Natural killer cell (primary cell): ENCODE measurements around the gene SPATA24. TPM values are rescaled to one million over a fixed set of nuclear protein-coding genes. Genes with fewer than 3 reads are reported as not detected.

Experiments
- ATAC-seq, 3 donors: fragments of 150-1000 bp in 2 of 3; fragments of 200-7000 bp in 1 of 3; cut with Tn5 transposase; 1 replicate in 1 of 3; 2 replicates in 2 of 3; pipeline ENCODE4 v1.10.0; 2021; ENCODE audit warnings: mild to moderate bottlenecking in 2 of 3, moderate library complexity in 2 of 3
- DNase-seq, 2 donors: peaks; one replicate each; pipeline versions ENCODE4 v3.0.0 to v3.0.0-alpha.2; 2013 to 2021; ENCODE audit warnings: mixed read lengths in 1 of 2
- H3K27ac ChIP-seq: one replicate; pipeline ENCODE4 v1.5.1; 2013; ENCODE audit warnings: mild to moderate bottlenecking, low read length
- H3K27me3 ChIP-seq: one replicate; pipeline ENCODE4 v1.6.1; 2013; ENCODE audit warnings: low read length; ENCODE audit not compliant: control insufficient read depth, insufficient read depth
- H3K36me3 ChIP-seq: one replicate; pipeline ENCODE4 v1.6.1; 2013; ENCODE audit warnings: low read length; ENCODE audit not compliant: control insufficient read depth, insufficient read depth
- H3K4me1 ChIP-seq: one replicate; pipeline ENCODE4 v1.6.1; 2013; ENCODE audit warnings: low read length; ENCODE audit not compliant: control insufficient read depth, insufficient read depth
- H3K4me3 ChIP-seq: one replicate; pipeline ENCODE4 v1.5.1; 2013; ENCODE audit warnings: low read length
- H3K9me3 ChIP-seq: one replicate; pipeline ENCODE4 v1.6.1; 2013; ENCODE audit warnings: low read length; ENCODE audit not compliant: control insufficient read depth, insufficient read depth
- H3K27ac Mint-ChIP-seq, 2 donors: one replicate each; pipeline ENCODE4 v1.8.0; 2022; ENCODE audit warnings: mild to moderate bottlenecking in 2 of 2, mixed read lengths in 2 of 2, moderate library complexity in 1 of 2
- H3K27me3 Mint-ChIP-seq, 2 donors: one replicate each; pipeline ENCODE4 v1.8.0; 2022; ENCODE audit warnings: low read depth in 2 of 2, mixed read lengths in 2 of 2
- H3K36me3 Mint-ChIP-seq: one replicate; pipeline ENCODE4 v1.8.0; 2022; ENCODE audit warnings: mixed read lengths
- H3K4me1 Mint-ChIP-seq, 2 donors: one replicate each; pipeline ENCODE4 v1.8.0; 2022; ENCODE audit warnings: mixed read lengths in 2 of 2
- H3K4me3 Mint-ChIP-seq: one replicate; pipeline ENCODE4 v1.8.0; 2022; ENCODE audit warnings: mild to moderate bottlenecking, moderate library complexity, mixed read lengths
- H3K9me3 Mint-ChIP-seq, 2 donors: one replicate each; pipeline ENCODE4 v1.8.0; 2022; ENCODE audit warnings: mixed read lengths in 2 of 2
- WGBS: methylation state at CpG from one replicate; pipeline ENCODE4 v1.1.7; 2013; ENCODE audit warnings: missing lambda C conversion rate; ENCODE audit not compliant: insufficient coverage; 5-methylcytosine and 5-hydroxymethylcytosine counted together
- intact Hi-C: fragments of 100-400 bp; cut with micrococcal nuclease; formaldehyde crosslinking; loops from one replicate; pipeline ENCODE4 v1.14.2; 2022
- total RNA-seq, 4 donors: library from RNA; stranded (reverse); fragments of 120-200 nt in 1 of 4; gene quantifications; one replicate each; pipeline versions ENCODE4 v1.2.3 to v1.2.4, GENCODE V29; 2013 to 2022
- TF ChIP-seq, protein P1 (sequence below): fragments of 200-600 bp; IDR thresholded peaks from one replicate; pipeline ENCODE4 v1.8.0; 2022; ENCODE audit warnings: antibody characterized with exemption

Gene SPATA24
- total RNA-seq: 1 to 10 TPM; 1.6 to 2.9 (median 2.7) TPM
- 4.0 TPM for total RNA-seq (2013)

DNA sequence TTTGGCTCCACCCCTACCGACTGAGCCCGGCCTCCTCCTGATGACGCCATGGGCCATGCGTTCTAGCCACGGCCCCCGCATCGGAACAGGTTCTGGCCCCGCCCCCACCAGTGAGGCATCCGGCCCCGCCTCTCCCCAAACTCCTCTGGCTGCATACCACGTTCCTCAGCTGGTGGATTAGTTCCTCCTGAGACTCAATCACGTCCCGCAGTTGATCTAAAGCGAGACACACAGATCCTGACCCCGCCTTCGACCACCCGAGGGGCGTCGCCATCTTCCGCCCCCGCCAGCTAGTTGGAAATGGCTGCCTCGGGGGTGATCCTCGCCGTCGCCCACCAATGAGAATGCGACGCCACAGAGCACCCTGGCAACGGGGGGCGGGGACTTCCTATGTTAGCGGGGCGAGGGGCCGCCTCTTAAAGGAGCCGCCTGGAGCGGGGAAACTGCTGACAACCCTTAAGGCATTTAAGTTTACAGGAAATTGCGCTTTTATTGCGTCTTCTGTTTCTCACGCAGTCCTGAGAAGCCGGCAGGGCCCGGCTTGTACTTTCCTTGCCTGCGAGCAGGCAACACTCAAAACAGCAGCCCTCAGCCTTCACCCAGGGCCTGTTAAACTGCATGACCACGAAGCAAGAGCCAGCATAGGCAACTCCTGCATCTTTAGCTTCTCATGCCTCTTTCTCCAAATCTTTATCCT lies at the start of gene SPATA24:
Gene SPATA24 (minus strand): TSS at position 303 of the 697 bp plus-strand sequence. CDS start 29 bp downstream, at position 274.
- H3K27me3 Mint-ChIP-seq: no peaks in the 10 kb centered on the region
- DNase-seq (peak; percentile 96 to 98), ATAC-seq (peak; percentile 92 to 97 (median 92))
- Histone ChIP-seq H3K36me3 (no peaks in the 10 kb centered on the region), H3K9me3 (no peaks in the 10 kb centered on the region), H3K4me1 (peaks cover 25% of the 10 kb centered on the region), H3K4me3 (peak within 1 kb of the TSS; percentile 61), H3K27me3 (no peaks in the 10 kb centered on the region), H3K27ac (peak within 1 kb of the TSS; percentile 89)
- intact Hi-C loops: loop anchor here (5.0 kb wide), 1 partner anchor 53 kb away; no protein-coding TSS in a partner anchor
- no peaks in the 10 kb centered on the region for H3K9me3 Mint-ChIP-seq
- peak within 1 kb of the TSS; percentile 94 to 99 for H3K27ac Mint-ChIP-seq
- no peaks in the 10 kb centered on the region for H3K36me3 Mint-ChIP-seq
- under 1% methylated on average over 41 of the region's 41 CpGs for WGBS
- peaks cover 28 to 30% of the 10 kb centered on the region in 2 donors for H3K4me1 Mint-ChIP-seq
- TF ChIP-seq, protein P1, sequence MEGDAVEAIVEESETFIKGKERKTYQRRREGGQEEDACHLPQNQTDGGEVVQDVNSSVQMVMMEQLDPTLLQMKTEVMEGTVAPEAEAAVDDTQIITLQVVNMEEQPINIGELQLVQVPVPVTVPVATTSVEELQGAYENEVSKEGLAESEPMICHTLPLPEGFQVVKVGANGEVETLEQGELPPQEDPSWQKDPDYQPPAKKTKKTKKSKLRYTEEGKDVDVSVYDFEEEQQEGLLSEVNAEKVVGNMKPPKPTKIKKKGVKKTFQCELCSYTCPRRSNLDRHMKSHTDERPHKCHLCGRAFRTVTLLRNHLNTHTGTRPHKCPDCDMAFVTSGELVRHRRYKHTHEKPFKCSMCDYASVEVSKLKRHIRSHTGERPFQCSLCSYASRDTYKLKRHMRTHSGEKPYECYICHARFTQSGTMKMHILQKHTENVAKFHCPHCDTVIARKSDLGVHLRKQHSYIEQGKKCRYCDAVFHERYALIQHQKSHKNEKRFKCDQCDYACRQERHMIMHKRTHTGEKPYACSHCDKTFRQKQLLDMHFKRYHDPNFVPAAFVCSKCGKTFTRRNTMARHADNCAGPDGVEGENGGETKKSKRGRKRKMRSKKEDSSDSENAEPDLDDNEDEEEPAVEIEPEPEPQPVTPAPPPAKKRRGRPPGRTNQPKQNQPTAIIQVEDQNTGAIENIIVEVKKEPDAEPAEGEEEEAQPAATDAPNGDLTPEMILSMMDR: no peak
- peak within 1 kb of the TSS; percentile 96 for H3K4me3 Mint-ChIP-seq

DNA sequence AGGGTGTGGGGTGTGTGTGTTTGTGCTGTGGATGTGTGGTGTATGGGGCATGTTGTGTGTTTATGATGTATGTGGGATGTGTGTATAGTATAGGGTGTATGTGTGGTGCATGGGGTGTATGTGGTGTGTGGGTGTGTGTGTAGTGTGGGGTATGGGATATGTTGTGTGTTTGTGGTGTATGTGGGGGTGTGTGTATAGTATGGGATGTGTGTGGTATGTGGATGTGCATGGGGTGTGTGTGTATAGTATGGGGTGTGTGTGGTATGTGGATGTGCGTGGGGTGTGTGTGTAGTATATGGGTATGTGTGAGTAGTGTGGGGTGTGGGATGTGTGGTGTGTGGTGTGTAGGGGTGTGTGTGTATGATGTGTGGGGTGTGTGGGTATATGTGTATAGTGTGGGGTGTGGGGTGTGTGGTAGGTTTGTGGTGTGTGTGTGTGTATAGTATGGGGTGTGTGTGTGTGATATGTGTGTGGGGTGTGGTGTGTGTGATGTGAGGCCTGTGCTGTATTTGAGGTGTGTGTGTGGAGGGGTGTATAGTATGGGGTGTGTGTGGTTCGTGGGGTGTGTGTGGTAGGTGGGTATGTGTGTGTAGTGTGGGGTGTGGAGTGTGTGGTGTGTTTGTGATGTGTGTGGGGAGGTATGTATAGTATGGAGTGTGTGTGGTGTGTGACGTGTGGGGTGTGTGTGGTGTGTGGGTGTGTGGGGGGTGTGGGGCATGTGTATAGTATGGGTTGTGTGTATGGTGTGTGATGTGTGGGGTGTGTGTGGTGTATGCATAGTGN lies 48.2 kb upstream of the SPATA24 start:
- Mint-ChIP-seq H3K9me3 (no peaks in the 10 kb centered on the region), H3K27me3 (no peaks in the 10 kb centered on the region), H3K36me3 (no peaks in the 10 kb centered on the region), H3K27ac (no peak overlapping the region), H3K4me1 (peaks cover 15 to 43% of the 10 kb centered on the region in 2 donors), H3K4me3 (no peak overlapping the region)
- Histone ChIP-seq H3K27ac (peak overlapping the region; percentile 36), H3K36me3 (no peaks in the 10 kb centered on the region), H3K27me3 (no peaks in the 10 kb centered on the region), H3K9me3 (no peaks in the 10 kb centered on the region), H3K4me1 (peaks cover 40% of the 10 kb centered on the region), H3K4me3 (no peak overlapping the region)
- DNase-seq: peak in 1 of 2 donors; percentile 28
- ATAC-seq: peak in 1 of 3 donors; percentile 19
- WGBS: 71% methylated on average over 3 of the region's 3 CpGs
- TF ChIP-seq, protein P1: no peak
- intact Hi-C loops: loop anchor here (10.0 kb wide), 1 partner anchor 263 kb away; no protein-coding TSS in a partner anchor

GRCh38 chr5:139451176-139451575 lies 47.3 kb upstream of the SPATA24 start:
- peaks cover 7 to 34% of the 10 kb centered on the region in 2 donors for H3K4me1 Mint-ChIP-seq
- Histone ChIP-seq H3K4me1 (peaks cover 39% of the 10 kb centered on the region), H3K27ac (no peak overlapping the region), H3K9me3 (no peaks in the 10 kb centered on the region), H3K27me3 (no peaks in the 10 kb centered on the region), H3K36me3 (no peaks in the 10 kb centered on the region), H3K4me3 (no peak overlapping the region)
- WGBS: 55% methylated on average over 2 of the region's 2 CpGs
- intact Hi-C loops: loop anchor here (10.0 kb wide), 1 partner anchor 264 kb away; no protein-coding TSS in a partner anchor
- DNase-seq (no peak), ATAC-seq (peak in 1 of 3 donors; percentile 16)
- no peak overlapping the region for H3K27ac Mint-ChIP-seq
- H3K27me3 Mint-ChIP-seq: no peaks in the 10 kb centered on the region
- no peaks in the 10 kb centered on the region for H3K36me3 Mint-ChIP-seq
- H3K9me3 Mint-ChIP-seq: no peaks in the 10 kb centered on the region
- TF ChIP-seq, protein P1: no peak
- H3K4me3 Mint-ChIP-seq: no peak overlapping the region
